PC-9 (cell line): ENCODE results near the gene C3orf85. TPM values are rescaled to one million over a fixed set of nuclear protein-coding genes. Genes with fewer than 3 reads are reported as not detected.

ENCODE experiments used
- BruUV-seq: library from RNA; stranded (reverse); fragments of 400-500 nt; replicated peaks from 2 replicates; lab custom pipeline; 2021; lab: Mats Ljungman, UMichigan
- CTCF ChIA-PET: fragments of 300-600 bp; sonication (Branson Sonifier 250); formaldehyde crosslinking; loops from one replicate; lab custom pipeline; 2022; ENCODE audit warnings: antibody characterized with exemption; lab: Charles Lee
- POLR2A ChIA-PET: fragments of 300-600 bp; sonication (Branson Sonifier 250); formaldehyde crosslinking; loops from one replicate; lab custom pipeline; 2022; ENCODE audit warnings: antibody characterized with exemption; ENCODE audit not compliant: unreplicated experiment; lab: Charles Lee
- DNase-seq, 2 experiments: peaks; one replicate each; pipeline versions ENCODE4 v3.0.0 to v3.0.0-alpha.2; 2015 to 2022; ENCODE audit warnings: mixed read lengths in 1 of 2
- H2AFZ ChIP-seq: fragments of 200-600 bp; sonication (generic); 2 replicates; pipeline ENCODE4 v1.8.1; 2017; ENCODE audit warnings: antibody characterized with exemption
- H3F3A ChIP-seq: fragments of 200-600 bp; sonication (generic); 2 replicates; pipeline ENCODE4 v1.8.1; 2017; ENCODE audit warnings: antibody characterized with exemption, mild to moderate bottlenecking, low read depth; ENCODE audit not compliant: insufficient read depth
- H3K27ac ChIP-seq: fragments of 200-600 bp; sonication (generic); 2 replicates; pipeline ENCODE4 v1.6.1; 2016; ENCODE audit warnings: mixed run types
- H3K27me3 ChIP-seq: fragments of 200-600 bp; sonication (generic); 2 replicates; pipeline ENCODE4 v1.6.1; 2016; ENCODE audit warnings: low read depth, mixed run types; ENCODE audit not compliant: insufficient read depth
- H3K36me3 ChIP-seq: fragments of 200-600 bp; sonication (generic); 2 replicates; pipeline ENCODE4 v1.6.1; 2016; ENCODE audit warnings: low read depth, mixed run types
- H3K4me1 ChIP-seq: fragments of 200-600 bp; sonication (generic); replicated peaks from 2 replicates; pipeline ENCODE4 v1.6.1; 2016; ENCODE audit warnings: mixed run types; ENCODE audit not compliant: insufficient read depth
- H3K4me2 ChIP-seq: fragments of 200-600 bp; sonication (generic); 2 replicates; pipeline ENCODE4 v1.6.1; 2017; ENCODE audit warnings: mixed run types
- H3K4me3 ChIP-seq: fragments of 200-600 bp; sonication (generic); 2 replicates; pipeline ENCODE4 v1.6.1; 2016; ENCODE audit warnings: mixed run types
- H3K79me2 ChIP-seq: fragments of 200-600 bp; sonication (generic); 2 replicates; pipeline ENCODE4 v1.6.1; 2017; ENCODE audit warnings: low read depth, mixed run types
- H3K9me2 ChIP-seq: fragments of 200-600 bp; sonication (generic); 2 replicates; pipeline ENCODE4 v1.8.1; 2017; ENCODE audit warnings: mild to moderate bottlenecking; ENCODE audit not compliant: insufficient read depth
- H3K9me3 ChIP-seq: fragments of 200-600 bp; sonication (generic); 2 replicates; pipeline ENCODE4 v1.8.1; 2016; ENCODE audit warnings: low read depth; ENCODE audit not compliant: insufficient read depth
- H4K20me1 ChIP-seq: fragments of 200-600 bp; sonication (generic); 2 replicates; pipeline ENCODE4 v1.8.1; 2017; ENCODE audit not compliant: insufficient read depth
- EZH2 ChIP-seq: fragments of 200-600 bp; sonication (generic); IDR thresholded peaks from 2 replicates; pipeline ENCODE4 v1.8.0; 2017; ENCODE audit warnings: antibody characterized with exemption, low read depth
- intact Hi-C: fragments of 100-400 bp; cut with micrococcal nuclease; formaldehyde crosslinking; loops from one replicate; pipeline ENCODE4 v1.10.0; 2022; ENCODE audit not compliant: unreplicated experiment
- total RNA-seq: library from RNA; stranded (reverse); gene quantifications from 2 replicates; pipeline ENCODE4 v1.2.3, GENCODE V29; 2021
- TF ChIP-seq, protein P1 (sequence below): fragments of 200-600 bp; sonication (generic); conservative IDR thresholded peaks from 2 replicates; pipeline ENCODE4 v1.6.1; 2017; ENCODE audit warnings: mixed run types, antibody characterized with exemption, mild to moderate bottlenecking, moderate library complexity

Gene C3orf85
- total RNA-seq, 1 experiment from 2014 or later = not detected

DNA sequence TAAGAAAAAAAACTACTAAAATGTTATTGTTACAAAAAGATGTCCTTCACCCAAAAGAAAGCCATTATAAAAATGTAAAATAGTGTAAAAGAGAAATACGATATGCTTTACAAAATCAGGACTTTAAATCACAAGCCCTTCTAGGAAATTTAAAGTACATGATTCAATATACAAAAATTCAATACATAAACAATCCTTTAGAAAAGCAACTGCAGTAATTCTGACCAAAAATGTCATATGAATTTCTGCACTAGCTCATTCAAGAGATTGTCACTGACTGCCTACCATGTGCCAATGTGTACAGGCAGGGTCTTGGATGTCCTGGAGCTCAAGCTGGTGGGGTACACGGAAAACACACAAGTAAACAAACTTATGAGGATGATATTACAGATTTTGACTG lies 21.1 kb upstream of the C3orf85 start:
- Histone ChIP-seq H3K9me2 (0 out of 2 replicates have a peak, but pooled peaks cover 4% of the 10 kb centered on the region), H3K79me2 (no peaks in the 10 kb centered on the region), H3K9me3 (no peaks in the 10 kb centered on the region), H3K4me3 (no peak overlapping the region), H3K27me3 (no peaks in the 10 kb centered on the region; the same call in 1 of the 2 replicates), H3K4me1 (no peaks in the 10 kb centered on the region), H3F3A (no peaks in the 10 kb centered on the region), H3K36me3 (no peaks in the 10 kb centered on the region), H3K4me2 (no peak overlapping the region), H2AFZ (no peak overlapping the region), H4K20me1 (no peaks in the 10 kb centered on the region), H3K27ac (no peak overlapping the region)
- ChIA-PET POLR2A (no interaction called here), CTCF (no interaction called here)
- intact Hi-C loops = no loop called here
- no TSS peak for BruUV-seq
- no peak for TF ChIP-seq EZH2
- TF ChIP-seq, protein P1, sequence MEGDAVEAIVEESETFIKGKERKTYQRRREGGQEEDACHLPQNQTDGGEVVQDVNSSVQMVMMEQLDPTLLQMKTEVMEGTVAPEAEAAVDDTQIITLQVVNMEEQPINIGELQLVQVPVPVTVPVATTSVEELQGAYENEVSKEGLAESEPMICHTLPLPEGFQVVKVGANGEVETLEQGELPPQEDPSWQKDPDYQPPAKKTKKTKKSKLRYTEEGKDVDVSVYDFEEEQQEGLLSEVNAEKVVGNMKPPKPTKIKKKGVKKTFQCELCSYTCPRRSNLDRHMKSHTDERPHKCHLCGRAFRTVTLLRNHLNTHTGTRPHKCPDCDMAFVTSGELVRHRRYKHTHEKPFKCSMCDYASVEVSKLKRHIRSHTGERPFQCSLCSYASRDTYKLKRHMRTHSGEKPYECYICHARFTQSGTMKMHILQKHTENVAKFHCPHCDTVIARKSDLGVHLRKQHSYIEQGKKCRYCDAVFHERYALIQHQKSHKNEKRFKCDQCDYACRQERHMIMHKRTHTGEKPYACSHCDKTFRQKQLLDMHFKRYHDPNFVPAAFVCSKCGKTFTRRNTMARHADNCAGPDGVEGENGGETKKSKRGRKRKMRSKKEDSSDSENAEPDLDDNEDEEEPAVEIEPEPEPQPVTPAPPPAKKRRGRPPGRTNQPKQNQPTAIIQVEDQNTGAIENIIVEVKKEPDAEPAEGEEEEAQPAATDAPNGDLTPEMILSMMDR = no peak
- DNase-seq = no peak

DNA sequence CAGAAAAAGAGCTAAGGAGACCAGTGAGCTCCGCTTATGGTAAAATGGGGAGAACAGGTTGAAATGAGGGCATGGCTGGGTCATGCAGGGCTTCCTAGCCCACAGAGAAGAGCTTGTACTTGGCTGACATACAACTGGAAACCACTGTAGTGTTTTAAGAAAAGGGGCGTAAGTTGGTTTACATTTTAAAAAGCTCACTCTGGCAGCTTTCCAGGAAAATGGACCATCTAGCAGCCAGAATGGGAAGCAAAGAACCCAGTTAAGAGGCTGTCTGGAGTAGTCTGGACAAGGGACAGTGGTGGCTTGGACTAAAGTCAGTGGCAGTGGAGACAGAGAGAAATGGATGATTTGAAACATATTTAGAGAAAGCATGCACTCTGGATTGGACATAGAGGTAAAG lies 20.5 kb upstream of the C3orf85 start:
- no peaks in the 10 kb centered on the region for H3K79me2 ChIP-seq
- H2AFZ ChIP-seq = no peak overlapping the region
- H3K36me3 ChIP-seq = no peaks in the 10 kb centered on the region
- H3K27me3 ChIP-seq = no peaks in the 10 kb centered on the region; the same call in 1 of the 2 replicates
- H3K4me2 ChIP-seq = no peak overlapping the region
- no peak overlapping the region for H3K27ac ChIP-seq
- no peaks in the 10 kb centered on the region for H3F3A ChIP-seq
- DNase-seq = no peak
- BruUV-seq = no TSS peak
- no peaks in the 10 kb centered on the region for H4K20me1 ChIP-seq
- no peak for TF ChIP-seq EZH2
- TF ChIP-seq, protein P1 = no peak
- no peak overlapping the region for H3K4me3 ChIP-seq
- no peaks in the 10 kb centered on the region for H3K9me3 ChIP-seq
- H3K4me1 ChIP-seq = no peaks in the 10 kb centered on the region
- ChIA-PET POLR2A (no interaction called here), CTCF (no interaction called here)
- intact Hi-C loops = no loop called here
- H3K9me2 ChIP-seq = 0 out of 2 replicates have a peak, but pooled peaks cover 4% of the 10 kb centered on the region

DNA sequence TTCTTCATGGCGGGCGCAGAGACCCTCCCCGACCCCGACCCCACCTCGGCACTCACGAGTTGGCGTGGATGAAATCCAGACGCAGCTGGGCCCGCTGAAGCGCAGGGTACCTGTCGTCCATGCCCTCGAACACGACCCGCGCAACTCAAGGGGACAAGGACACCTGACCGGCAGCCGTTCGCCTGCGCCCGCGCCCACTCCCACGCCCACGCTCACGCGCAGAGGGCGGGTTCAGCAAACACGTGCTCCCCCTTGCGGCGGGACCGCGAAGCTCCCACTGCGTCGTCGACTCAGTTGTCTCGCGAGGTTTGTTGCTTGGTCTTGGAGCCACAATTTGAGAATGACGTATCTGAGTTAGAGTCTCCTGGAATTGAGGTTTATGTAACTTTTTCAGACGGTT lies 18.6 kb upstream of the C3orf85 start, which contains the start of gene MORC1:
TSS of gene MORC1 (minus strand) at position 196 of the 400 bp plus-strand sequence. CDS start at position 121, 75 bp downstream.
- CTCF ChIA-PET = no interaction called here

DNA sequence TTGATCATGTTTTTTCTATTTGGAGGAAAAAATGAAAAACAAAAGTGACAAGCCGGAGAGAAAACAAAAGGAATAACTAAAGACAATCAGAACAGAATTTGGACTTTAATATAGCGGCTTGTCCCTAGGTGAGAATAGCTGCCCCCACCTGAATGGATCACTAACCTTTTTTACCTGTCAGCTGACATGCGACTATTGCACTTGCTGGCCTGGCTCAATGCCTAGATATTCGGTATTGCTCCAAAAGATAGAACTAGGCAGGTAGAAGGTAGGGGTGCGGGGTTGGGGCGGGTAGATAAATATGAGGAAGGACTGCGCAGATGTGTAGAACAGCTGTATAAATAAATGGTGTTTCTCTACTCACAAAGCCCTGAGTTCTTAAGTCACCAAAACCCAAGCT lies 17.9 kb upstream of the C3orf85 start:
- intact Hi-C loops = no loop called here
- ChIA-PET POLR2A (no interaction called here), CTCF (no interaction called here)
- Histone ChIP-seq H3K27me3 (no peaks in the 10 kb centered on the region; the same call in 1 of the 2 replicates), H3K36me3 (no peaks in the 10 kb centered on the region), H3K9me2 (no peaks in the 10 kb centered on the region), H2AFZ (no peak overlapping the region), H3K4me1 (no peaks in the 10 kb centered on the region), H3K4me3 (no peak overlapping the region), H3K27ac (no peak overlapping the region), H3F3A (no peaks in the 10 kb centered on the region), H3K4me2 (no peak overlapping the region), H4K20me1 (no peaks in the 10 kb centered on the region), H3K9me3 (no peaks in the 10 kb centered on the region), H3K79me2 (no peaks in the 10 kb centered on the region)
- DNase-seq = no peak
- TF ChIP-seq EZH2 = no peak
- TF ChIP-seq, protein P1 = no peak
- BruUV-seq = no TSS peak

More for the DNA sequence above, 18.6 kb upstream of the C3orf85 start, which contains the start of gene MORC1:
- no peak for TF ChIP-seq EZH2
- Histone ChIP-seq H3K9me2 (0 out of 2 replicates have a peak, but pooled peaks cover 2% of the 10 kb centered on the region), H3K27me3 (no peaks in the 10 kb centered on the region; the same call in 1 of the 2 replicates), H3K9me3 (no peaks in the 10 kb centered on the region), H3K27ac (no peak within 1 kb of the TSS), H3K4me1 (no peaks in the 10 kb centered on the region), H3K36me3 (no peaks in the 10 kb centered on the region), H3K4me2 (no peak within 1 kb of the TSS), H4K20me1 (no peaks in the 10 kb centered on the region), H3F3A (no peaks in the 10 kb centered on the region), H2AFZ (no peak within 1 kb of the TSS), H3K4me3 (no peak within 1 kb of the TSS), H3K79me2 (no peaks in the 10 kb centered on the region)
- DNase-seq = no peak
- POLR2A ChIA-PET = no interaction called here
- intact Hi-C loops = no loop called here
- no TSS peak for BruUV-seq
